Activated CD8-positive, alpha-beta memory T cell treated with anti-CD3 and anti-CD28 coated beads, Interleukin-2, amount 50 U/mL, for 48 hours (primary cell): Measurements from ENCODE around the gene HLA-G.

ENCODE experiments used
- DNase-seq: peaks from one replicate; pipeline ENCODE4 v3.0.0-alpha.2; 2020

HLA-G gene

GRCh38 chr6:29818892-29819291, 8.7 kb upstream of the HLA-G start:
- no peak for DNase-seq

- DNase-seq, result no peak
These were observed 3.5 kb upstream of the HLA-G start for GRCh38 chr6:29824144-29824543.

- no peak for DNase-seq
These were observed 1.8 kb upstream of the HLA-G start for GRCh38 chr6:29825848-29826247.

GRCh38 chr6:29826271-29826670, 1.4 kb upstream of the HLA-G start:
- no peak for DNase-seq

GRCh38 chr6:29828471-29828797, 809 bp downstream of the HLA-G start:
- DNase-seq, result peak; percentile 64

GRCh38 chr6:29829766-29830165, 2.1 kb downstream of the HLA-G start:
- DNase-seq, result no peak

GRCh38 chr6:29830409-29830808, 2.8 kb downstream of the HLA-G start:
- DNase-seq, result no peak

GRCh38 chr6:29831776-29832175, 4.2 kb downstream of the HLA-G start:
- no peak for DNase-seq

- DNase-seq, result peak; percentile 87
These were observed 7.2 kb downstream of the HLA-G start for GRCh38 chr6:29834564-29835436.

- DNase-seq, result no peak
These were observed 12.3 kb downstream of the HLA-G start for GRCh38 chr6:29839917-29840316.

- no peak for DNase-seq
These were observed 13.4 kb downstream of the HLA-G start for GRCh38 chr6:29841030-29841429.

- DNase-seq, result no peak
These were observed 17.9 kb downstream of the HLA-G start for GRCh38 chr6:29845405-29846006.

- peak; percentile 95 for DNase-seq
These were observed 20.4 kb downstream of the HLA-G start for GRCh38 chr6:29847871-29848630.

GRCh38 chr6:29850011-29850553, 22.5 kb downstream of the HLA-G start:
- no peak for DNase-seq

- no peak for DNase-seq
These were observed 23.6 kb downstream of the HLA-G start for GRCh38 chr6:29851190-29851589.

GRCh38 chr6:29853245-29853644, 25.6 kb downstream of the HLA-G start:
- DNase-seq, result no peak

GRCh38 chr6:29858006-29858405, 30.4 kb downstream of the HLA-G start:
- DNase-seq, result no peak

GRCh38 chr6:29861521-29862255, 34.1 kb downstream of the HLA-G start:
- no peak for DNase-seq

GRCh38 chr6:29864037-29864810, 36.6 kb downstream of the HLA-G start:
- DNase-seq, result no peak

- no peak for DNase-seq
These were observed 38.0 kb downstream of the HLA-G start for GRCh38 chr6:29865631-29866030.

GRCh38 chr6:29870104-29870503, 42.5 kb downstream of the HLA-G start:
- DNase-seq, result no peak

GRCh38 chr6:29872791-29873190, 45.2 kb downstream of the HLA-G start:
- DNase-seq, result no peak
